Osteocyte (in vitro differentiated cells): ENCODE measurements around the gene BEND7. TPM values are rescaled to one million over a fixed set of nuclear protein-coding genes. Genes with fewer than 3 reads are reported as not detected.

Experiments used
- DNase-seq: peaks from one replicate; pipeline ENCODE4 v3.0.0; 2021; ENCODE audit warnings: mixed read lengths; ENCODE audit not compliant: unreplicated experiment; ENCODE audit errors: extremely low spot score
- H3K27ac Mint-ChIP-seq: one replicate; pipeline ENCODE4 v1.8.0; 2021; ENCODE audit warnings: mild to moderate bottlenecking, mixed read lengths; ENCODE audit not compliant: unreplicated experiment
- H3K27me3 Mint-ChIP-seq: one replicate; pipeline ENCODE4 v1.8.0; 2021; ENCODE audit warnings: mixed read lengths; ENCODE audit not compliant: unreplicated experiment
- H3K36me3 Mint-ChIP-seq: one replicate; pipeline ENCODE4 v1.8.0; 2021; ENCODE audit warnings: mixed read lengths; ENCODE audit not compliant: unreplicated experiment
- H3K4me1 Mint-ChIP-seq: one replicate; pipeline ENCODE4 v1.8.0; 2021; ENCODE audit warnings: mixed read lengths; ENCODE audit not compliant: unreplicated experiment
- H3K4me3 Mint-ChIP-seq: one replicate; pipeline ENCODE4 v1.8.0; 2021; ENCODE audit warnings: mild to moderate bottlenecking, moderate library complexity, mixed read lengths; ENCODE audit not compliant: unreplicated experiment
- H3K9me3 Mint-ChIP-seq: one replicate; pipeline ENCODE4 v1.8.0; 2021; ENCODE audit warnings: mixed read lengths; ENCODE audit not compliant: unreplicated experiment
- CTCF ChIP-seq: fragments of 200-600 bp; sonication (generic); IDR thresholded peaks from 2 replicates; pipeline ENCODE4 v1.5.0; 2021; ENCODE audit warnings: antibody characterized with exemption, mild to moderate bottlenecking, moderate library complexity
- total RNA-seq: library from RNA; stranded (reverse); gene quantifications from 2 replicates; pipeline ENCODE4 v1.2.1, GENCODE V29; 2021

The BEND7 gene
- total RNA-seq, 1 donor from 2014 or later: 12.4 TPM

GRCh38 chr10:13445656-13446400, 83.0 kb downstream of the BEND7 start:
- Mint-ChIP-seq H3K4me1 (peaks cover under 1% of the 10 kb centered on the region), H3K27ac (no peak overlapping the region), H3K9me3 (no peaks in the 10 kb centered on the region), H3K36me3 (peaks cover 7% of the 10 kb centered on the region), H3K27me3 (peaks cover 9% of the 10 kb centered on the region), H3K4me3 (no peak overlapping the region)
- DNase-seq: no peak
- no peak for TF ChIP-seq CTCF

GRCh38 chr10:13441476-13441875, 87.3 kb downstream of the BEND7 start:
- no peak for TF ChIP-seq CTCF
- Mint-ChIP-seq H3K4me1 (peaks cover 5% of the 10 kb centered on the region), H3K36me3 (no peaks in the 10 kb centered on the region), H3K4me3 (no peak overlapping the region), H3K27me3 (peaks cover 35% of the 10 kb centered on the region), H3K27ac (no peak overlapping the region), H3K9me3 (no peaks in the 10 kb centered on the region)
- DNase-seq: no peak

- DNase-seq: peak; percentile 86
- H3K27ac Mint-ChIP-seq: no peak overlapping the region
- no peak overlapping the region for H3K4me3 Mint-ChIP-seq
- peaks cover 5% of the 10 kb centered on the region for H3K4me1 Mint-ChIP-seq
- peak; percentile 90 for TF ChIP-seq CTCF
- H3K9me3 Mint-ChIP-seq: no peaks in the 10 kb centered on the region
- peaks cover 40% of the 10 kb centered on the region for H3K27me3 Mint-ChIP-seq
- no peaks in the 10 kb centered on the region for H3K36me3 Mint-ChIP-seq
Measured at GRCh38 chr10:13440185-13441061, 88.4 kb downstream of the BEND7 start.

GRCh38 chr10:13439313-13440184, 89.3 kb downstream of the BEND7 start:
- TF ChIP-seq CTCF: no peak
- H3K4me3 Mint-ChIP-seq: no peak overlapping the region
- H3K27me3 Mint-ChIP-seq: peaks cover 41% of the 10 kb centered on the region
- no peak overlapping the region for H3K27ac Mint-ChIP-seq
- H3K9me3 Mint-ChIP-seq: no peaks in the 10 kb centered on the region
- peak; percentile 82 for DNase-seq
- H3K4me1 Mint-ChIP-seq: peaks cover 5% of the 10 kb centered on the region
- H3K36me3 Mint-ChIP-seq: no peaks in the 10 kb centered on the region
